Panc1 (cell line): ENCODE data around the gene LHX4. TPM values are rescaled to one million over a fixed set of nuclear protein-coding genes. Genes with fewer than 3 reads are reported as not detected.

Source experiments
- ATAC-seq: fragments of 200-7000 bp; cut with Tn5 transposase; 2 replicates; pipeline ENCODE4 v1.9.1; 2020; ENCODE audit warnings: mild to moderate bottlenecking, moderate library complexity
- BruUV-seq: library from RNA; stranded (reverse); fragments of 400-500 nt; replicated peaks from 2 replicates; lab custom pipeline; 2021; lab: Mats Ljungman, UMichigan
- CTCF ChIA-PET: fragments of 300-600 bp; sonication (Branson Sonifier 250); formaldehyde crosslinking; loops from one replicate; lab custom pipeline; 2022; ENCODE audit warnings: antibody characterized with exemption; lab: Charles Lee
- POLR2A ChIA-PET: fragments of 300-600 bp; sonication (Branson Sonifier 250); formaldehyde crosslinking; loops from one replicate; lab custom pipeline; 2022; ENCODE audit warnings: antibody characterized with exemption; lab: Charles Lee
- DNase-seq: peaks from one replicate; pipeline ENCODE4 v3.0.0-alpha.2; 2010; ENCODE audit warnings: low read depth, low spot score
- H3K27ac ChIP-seq: 2 replicates; pipeline ENCODE4 v1.5.1; 2011; ENCODE audit warnings: mild to moderate bottlenecking, low read length, inconsistent platforms
- H3K27me3 ChIP-seq: fragments of 200-500 bp; sonication (Bioruptor generic); 2 replicates; pipeline ENCODE4 v1.6.0; 2014; ENCODE audit warnings: low read length, inconsistent platforms; ENCODE audit not compliant: control insufficient read depth, insufficient read depth
- H3K36me3 ChIP-seq: fragments of 200-500 bp; sonication (Bioruptor generic); 2 replicates; pipeline ENCODE4 v1.5.1; 2014; ENCODE audit warnings: inconsistent platforms, mild to moderate bottlenecking, low read length, moderate library complexity; ENCODE audit not compliant: control insufficient read depth, insufficient read depth
- H3K4me1 ChIP-seq: 2 replicates; pipeline ENCODE4 v1.5.1; 2011; ENCODE audit warnings: inconsistent platforms, mild to moderate bottlenecking, low read length, moderate library complexity; ENCODE audit not compliant: control insufficient read depth, insufficient read depth
- H3K4me3 ChIP-seq, 2 experiments: 2 replicates each; pipeline ENCODE4 v1.5.1; 2011 to 2012; ENCODE audit warnings: low read depth in 2 of 2, low read length in 2 of 2, mild to moderate bottlenecking in 2 of 2, inconsistent platforms in 1 of 2, moderate library complexity in 1 of 2
- H3K9me3 ChIP-seq: fragments of 200-500 bp; sonication (Bioruptor generic); 2 replicates; pipeline ENCODE4 v1.5.1; 2014; ENCODE audit warnings: low read depth, mild to moderate bottlenecking, inconsistent platforms, low read length, moderate library complexity; ENCODE audit not compliant: control insufficient read depth, insufficient read depth
- POLR2AphosphoS5 ChIP-seq: IDR thresholded peaks from 2 replicates; pipeline ENCODE4 v1.6.1; 2012; ENCODE audit warnings: mild to moderate bottlenecking, low read depth, low read length, moderate library complexity
- SIN3A ChIP-seq: IDR thresholded peaks from 2 replicates; pipeline ENCODE4 v1.6.1; 2012; ENCODE audit warnings: low read depth, mild to moderate bottlenecking, low read length, moderate library complexity, borderline replicate concordance; ENCODE audit not compliant: insufficient read depth
- TCF7L2 ChIP-seq: IDR thresholded peaks from 2 replicates; pipeline ENCODE4 v1.6.1; 2011; ENCODE audit warnings: mild to moderate bottlenecking, low read depth, low read length, inconsistent platforms
- in situ Hi-C: cut with HindIII; loops from 2 replicates; pipeline ENCODE4 v1.10.0; 2016; ENCODE audit warnings: low sequenced_read_pairs, low pct_unique_long_range_greater_than_20kb
- intact Hi-C: fragments of 100-400 bp; cut with micrococcal nuclease; formaldehyde crosslinking; loops from one replicate; pipeline ENCODE4 v1.10.0; 2022; ENCODE audit not compliant: unreplicated experiment
- total RNA-seq: library from RNA; stranded (reverse); gene quantifications from one replicate; pipeline ENCODE4 v1.2.1, GENCODE V29; 2021; ENCODE audit not compliant: unreplicated experiment
- TF ChIP-seq, protein P1 (sequence below), 2 experiments: IDR thresholded peaks; 2 replicates each; pipeline ENCODE4 v1.6.1; 2011 to 2012; ENCODE audit warnings: low read depth in 2 of 2, control low read depth in 1 of 2, low read length in 1 of 2, mild to moderate bottlenecking in 1 of 2, moderate library complexity in 1 of 2; ENCODE audit not compliant: insufficient read depth in 1 of 2
- TF ChIP-seq, protein P2 (sequence below): fragments of 450-650 bp; IDR thresholded peaks from 2 replicates; pipeline ENCODE4 v1.5.1; 2017; ENCODE audit warnings: mild to moderate bottlenecking

The LHX4 gene
- total RNA-seq, 1 experiment from 2014 or later, result 0.72 TPM

DNA sequence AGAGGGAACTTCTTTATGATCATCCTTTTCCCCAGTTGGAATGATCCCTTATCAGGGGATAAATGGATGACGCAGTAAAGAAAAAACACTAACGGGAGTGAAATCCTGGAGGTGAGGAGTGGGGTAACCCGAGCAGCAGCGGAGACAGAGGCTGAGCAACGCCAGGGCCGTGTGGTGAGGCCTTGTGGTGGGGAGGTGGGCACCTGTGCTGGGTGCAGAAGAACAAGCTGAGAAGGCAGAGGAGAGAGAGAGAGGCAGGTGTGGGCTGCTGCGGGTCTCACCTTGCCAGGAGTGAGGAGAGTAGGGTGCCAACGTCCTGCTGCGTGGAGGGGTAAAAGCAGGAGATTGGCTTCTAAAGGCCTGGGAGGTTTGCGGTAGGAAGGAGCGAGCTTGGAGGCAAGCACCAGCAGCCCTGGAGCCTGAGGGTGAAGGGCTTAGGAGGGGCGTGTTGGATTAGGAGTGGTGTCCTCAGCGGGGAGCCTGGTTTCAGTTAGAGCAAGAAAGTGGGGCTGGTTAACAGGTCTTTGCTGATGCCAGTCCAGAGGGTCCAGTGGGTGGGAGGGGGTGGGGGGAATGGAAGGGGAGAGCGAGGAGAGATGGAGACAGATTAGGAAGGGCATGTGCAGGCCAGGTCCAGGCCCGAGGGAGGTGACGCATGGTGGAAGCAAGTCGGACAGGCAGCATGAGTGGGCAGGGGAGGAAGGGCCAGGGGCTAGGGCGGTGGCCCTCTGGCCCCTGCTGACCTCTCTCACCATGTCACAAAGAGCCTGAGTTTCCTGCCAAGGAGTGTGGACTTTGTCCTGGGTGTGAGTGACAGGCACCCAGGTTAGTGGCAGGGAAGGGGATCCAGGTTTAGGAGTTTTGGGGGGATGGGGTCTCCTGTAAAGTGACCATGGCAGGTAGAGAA is 36.7 kb upstream of the LHX4 start:
- Histone ChIP-seq H3K4me3 (no peak overlapping the region), H3K27me3 (no peaks in the 10 kb centered on the region), H3K9me3 (no peaks in the 10 kb centered on the region), H3K4me1 (no peaks in the 10 kb centered on the region), H3K36me3 (no peaks in the 10 kb centered on the region), H3K27ac (no peak overlapping the region)
- no peak for ATAC-seq
- TF ChIP-seq SIN3A (no peak), TCF7L2 (no peak), POLR2AphosphoS5 (no peak)
- TF ChIP-seq, protein P1, sequence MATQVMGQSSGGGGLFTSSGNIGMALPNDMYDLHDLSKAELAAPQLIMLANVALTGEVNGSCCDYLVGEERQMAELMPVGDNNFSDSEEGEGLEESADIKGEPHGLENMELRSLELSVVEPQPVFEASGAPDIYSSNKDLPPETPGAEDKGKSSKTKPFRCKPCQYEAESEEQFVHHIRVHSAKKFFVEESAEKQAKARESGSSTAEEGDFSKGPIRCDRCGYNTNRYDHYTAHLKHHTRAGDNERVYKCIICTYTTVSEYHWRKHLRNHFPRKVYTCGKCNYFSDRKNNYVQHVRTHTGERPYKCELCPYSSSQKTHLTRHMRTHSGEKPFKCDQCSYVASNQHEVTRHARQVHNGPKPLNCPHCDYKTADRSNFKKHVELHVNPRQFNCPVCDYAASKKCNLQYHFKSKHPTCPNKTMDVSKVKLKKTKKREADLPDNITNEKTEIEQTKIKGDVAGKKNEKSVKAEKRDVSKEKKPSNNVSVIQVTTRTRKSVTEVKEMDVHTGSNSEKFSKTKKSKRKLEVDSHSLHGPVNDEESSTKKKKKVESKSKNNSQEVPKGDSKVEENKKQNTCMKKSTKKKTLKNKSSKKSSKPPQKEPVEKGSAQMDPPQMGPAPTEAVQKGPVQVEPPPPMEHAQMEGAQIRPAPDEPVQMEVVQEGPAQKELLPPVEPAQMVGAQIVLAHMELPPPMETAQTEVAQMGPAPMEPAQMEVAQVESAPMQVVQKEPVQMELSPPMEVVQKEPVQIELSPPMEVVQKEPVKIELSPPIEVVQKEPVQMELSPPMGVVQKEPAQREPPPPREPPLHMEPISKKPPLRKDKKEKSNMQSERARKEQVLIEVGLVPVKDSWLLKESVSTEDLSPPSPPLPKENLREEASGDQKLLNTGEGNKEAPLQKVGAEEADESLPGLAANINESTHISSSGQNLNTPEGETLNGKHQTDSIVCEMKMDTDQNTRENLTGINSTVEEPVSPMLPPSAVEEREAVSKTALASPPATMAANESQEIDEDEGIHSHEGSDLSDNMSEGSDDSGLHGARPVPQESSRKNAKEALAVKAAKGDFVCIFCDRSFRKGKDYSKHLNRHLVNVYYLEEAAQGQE (IDR thresholded peaks at IDR 0.05; ENCODE audit: insufficient read depth in 1 of 2, low read depth in 2 of 2, low read length in 1 of 2), result no peak
- TF ChIP-seq, protein P2, sequence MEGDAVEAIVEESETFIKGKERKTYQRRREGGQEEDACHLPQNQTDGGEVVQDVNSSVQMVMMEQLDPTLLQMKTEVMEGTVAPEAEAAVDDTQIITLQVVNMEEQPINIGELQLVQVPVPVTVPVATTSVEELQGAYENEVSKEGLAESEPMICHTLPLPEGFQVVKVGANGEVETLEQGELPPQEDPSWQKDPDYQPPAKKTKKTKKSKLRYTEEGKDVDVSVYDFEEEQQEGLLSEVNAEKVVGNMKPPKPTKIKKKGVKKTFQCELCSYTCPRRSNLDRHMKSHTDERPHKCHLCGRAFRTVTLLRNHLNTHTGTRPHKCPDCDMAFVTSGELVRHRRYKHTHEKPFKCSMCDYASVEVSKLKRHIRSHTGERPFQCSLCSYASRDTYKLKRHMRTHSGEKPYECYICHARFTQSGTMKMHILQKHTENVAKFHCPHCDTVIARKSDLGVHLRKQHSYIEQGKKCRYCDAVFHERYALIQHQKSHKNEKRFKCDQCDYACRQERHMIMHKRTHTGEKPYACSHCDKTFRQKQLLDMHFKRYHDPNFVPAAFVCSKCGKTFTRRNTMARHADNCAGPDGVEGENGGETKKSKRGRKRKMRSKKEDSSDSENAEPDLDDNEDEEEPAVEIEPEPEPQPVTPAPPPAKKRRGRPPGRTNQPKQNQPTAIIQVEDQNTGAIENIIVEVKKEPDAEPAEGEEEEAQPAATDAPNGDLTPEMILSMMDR, result no peak
- ChIA-PET POLR2A (no interaction called here), CTCF (interaction anchor here (0.6 kb wide), 1 partner anchor 172 kb away, joined by 8 read pairs; no protein-coding TSS in a partner anchor)
- DNase-seq, result no peak
- intact Hi-C loops, result no loop called here
- no TSS peak for BruUV-seq
- in situ Hi-C loops, result no loop called here

DNA sequence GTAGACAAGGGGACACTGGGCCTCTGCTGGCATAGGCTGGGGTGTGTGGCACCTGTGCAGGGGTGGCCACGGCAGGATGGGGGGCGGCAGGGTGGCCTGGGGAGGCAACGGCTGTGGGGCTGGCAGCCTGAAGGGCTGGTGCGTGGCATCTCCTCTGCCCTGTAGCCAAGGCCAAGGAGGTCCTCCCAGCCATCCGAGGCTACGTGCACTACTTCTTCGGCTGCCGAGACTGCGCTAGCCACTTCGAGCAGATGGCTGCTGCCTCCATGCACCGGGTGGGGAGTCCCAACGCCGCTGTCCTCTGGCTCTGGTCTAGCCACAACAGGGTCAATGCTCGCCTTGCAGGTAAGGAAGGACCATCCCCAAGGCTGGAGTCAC is 36.0 kb upstream of the LHX4 start:
- H3K36me3 ChIP-seq, result no peaks in the 10 kb centered on the region
- in situ Hi-C loops, result no loop called here

More for the DNA sequence above, 36.0 kb upstream of the LHX4 start:
- H3K9me3 ChIP-seq, result no peaks in the 10 kb centered on the region
- POLR2A ChIA-PET, result no interaction called here
- no peaks in the 10 kb centered on the region for H3K27me3 ChIP-seq
- H3K4me3 ChIP-seq, result no peak overlapping the region
- CTCF ChIA-PET, result no interaction called here
- TF ChIP-seq SIN3A (no peak), POLR2AphosphoS5 (no peak), TCF7L2 (no peak)
- TF ChIP-seq, protein P2, result no peak
- TF ChIP-seq, protein P1 (IDR thresholded peaks at IDR 0.05; ENCODE audit: insufficient read depth in 1 of 2, low read depth in 2 of 2, low read length in 1 of 2), result no peak
- ATAC-seq (no peak), DNase-seq (no peak)
- intact Hi-C loops, result no loop called here
- BruUV-seq, result no TSS peak
- no peak overlapping the region for H3K27ac ChIP-seq
- no peaks in the 10 kb centered on the region for H3K4me1 ChIP-seq
